Activated CD8-positive, alpha-beta memory T cell treated with anti-CD3 and anti-CD28 coated beads, Interleukin-2, amount 50 U/mL, for 4 hours (primary cell): ENCODE data around the gene FNDC3B.

Source experiments
- DNase-seq: peaks from one replicate; pipeline ENCODE4 v3.0.0-alpha.2; 2020

Gene FNDC3B

GRCh38 chr3:172138792-172139507 lies 99.6 kb downstream of the FNDC3B start:
- DNase-seq = peak; percentile 27

- no peak for DNase-seq
These were observed 100.3 kb downstream of the FNDC3B start for GRCh38 chr3:172139528-172140276.

GRCh38 chr3:172140499-172141391 lies 101.4 kb downstream of the FNDC3B start:
- DNase-seq = no peak

DNA sequence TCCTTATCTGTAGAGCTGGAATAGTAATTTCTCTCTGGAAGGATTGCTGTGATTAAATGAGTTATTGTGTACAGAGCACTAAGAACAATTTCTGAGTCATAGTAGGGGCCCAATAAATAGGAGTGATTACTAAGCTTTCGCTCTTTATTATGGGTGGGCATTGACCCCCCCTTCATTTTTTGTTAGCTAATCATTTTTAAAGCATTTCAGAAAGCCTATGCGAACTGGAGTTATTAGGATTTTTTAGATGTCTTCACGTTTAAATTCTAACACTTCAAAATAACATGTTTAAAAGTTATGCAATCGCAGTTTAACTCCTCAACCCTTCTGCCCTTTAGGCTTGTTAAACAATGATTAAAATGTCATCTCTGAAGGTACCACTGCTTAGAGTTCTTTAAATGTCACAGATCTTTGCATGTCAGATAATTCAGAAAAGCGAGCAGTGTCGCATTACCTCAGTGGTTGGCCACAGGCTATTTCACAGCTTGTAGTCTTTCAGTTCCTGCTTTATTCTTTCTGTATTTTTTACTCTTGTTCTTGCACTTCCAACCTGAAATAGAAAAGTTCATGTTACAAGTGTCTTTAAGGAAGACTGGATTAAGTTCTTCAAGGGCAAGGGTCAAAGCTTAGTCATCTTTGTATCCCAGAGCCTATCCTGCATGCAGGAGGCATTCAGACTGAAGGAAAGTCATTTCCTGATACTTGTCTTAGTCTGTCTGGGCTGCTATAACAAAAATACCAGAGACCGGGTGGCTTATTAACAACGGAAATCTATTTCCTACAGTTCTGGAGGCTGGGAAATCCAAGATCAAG lies 102.9 kb downstream of the FNDC3B start:
- DNase-seq = no peak

DNA sequence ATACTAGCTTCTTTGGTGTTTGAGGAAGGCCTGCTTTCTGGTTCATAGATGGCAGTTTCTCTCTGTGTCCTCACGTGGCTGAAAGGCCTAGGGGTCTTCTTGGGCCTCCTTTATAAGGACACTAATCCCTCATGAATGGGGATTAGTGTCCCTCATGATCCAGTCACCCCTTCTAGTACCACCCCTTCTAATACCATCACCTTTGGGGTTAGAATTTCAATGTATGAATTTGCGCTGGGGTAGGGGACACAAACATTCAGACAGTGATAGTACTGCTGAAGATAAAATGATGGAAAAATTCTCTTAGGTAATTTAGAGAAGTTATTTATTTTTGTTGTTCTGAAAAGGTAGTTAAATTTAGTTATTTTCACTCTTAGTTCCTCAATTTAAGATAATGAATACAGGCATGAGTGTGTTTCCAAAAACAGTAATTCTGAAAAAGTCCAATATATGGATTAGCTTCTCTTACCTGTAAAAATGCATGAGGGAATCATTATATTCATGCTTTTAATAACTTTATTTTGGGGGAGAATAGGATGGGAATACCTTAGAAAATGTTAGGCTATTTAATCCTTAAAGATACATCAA lies 103.6 kb downstream of the FNDC3B start:
- no peak for DNase-seq

- DNase-seq = no peak
These were observed 104.5 kb downstream of the FNDC3B start for GRCh38 chr3:172143739-172144497.

DNA sequence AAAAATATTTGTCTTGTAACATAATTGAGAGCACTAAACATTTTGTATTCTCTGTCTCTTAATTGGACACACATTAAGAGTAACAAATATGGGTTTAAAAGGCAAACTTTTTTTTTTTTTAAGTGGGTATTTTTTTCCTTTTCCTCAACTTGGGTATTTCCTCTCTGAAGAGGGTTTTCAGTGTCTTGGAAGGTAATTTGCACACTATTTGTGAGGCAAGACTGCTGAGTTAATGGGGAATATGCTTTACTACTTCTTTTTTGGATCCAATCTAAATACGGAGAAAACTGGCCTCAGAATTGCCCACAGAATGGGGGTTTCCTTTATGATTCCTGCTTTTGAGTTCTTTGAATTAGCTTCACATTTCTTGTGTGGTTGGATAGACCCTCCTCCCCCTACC lies 105.2 kb downstream of the FNDC3B start:
- DNase-seq = no peak

DNA sequence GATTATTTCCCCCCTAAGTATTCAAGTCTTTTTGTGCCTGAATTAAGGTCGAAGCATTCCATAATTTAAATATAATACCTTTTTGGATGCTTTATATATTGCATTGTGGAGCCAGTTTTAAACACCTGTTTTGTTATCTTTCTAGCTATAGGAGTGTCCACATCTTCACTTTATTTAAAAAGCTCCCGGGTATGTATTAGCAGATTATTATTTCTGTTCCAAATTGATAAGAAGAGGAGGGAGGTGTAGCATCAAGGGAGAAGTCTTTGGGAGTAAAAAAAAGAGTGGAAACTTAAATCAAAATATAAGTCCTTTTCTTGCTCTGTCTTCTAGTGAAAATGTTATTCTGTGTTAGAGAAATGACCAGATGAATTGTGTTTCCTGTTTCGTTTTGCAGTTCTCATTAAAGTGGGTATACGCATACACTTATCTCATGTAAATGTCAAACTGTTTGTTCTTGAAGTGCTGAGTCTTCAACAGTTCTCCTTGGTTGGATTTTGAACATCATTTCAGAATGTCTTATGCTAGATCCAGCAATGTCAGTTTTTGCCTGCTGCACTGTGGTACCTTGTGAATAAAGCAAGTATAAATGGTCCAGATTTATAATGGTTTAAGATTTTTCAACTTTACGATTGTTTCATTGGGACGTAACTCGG lies 105.8 kb downstream of the FNDC3B start:
- no peak for DNase-seq

- no peak for DNase-seq
These were observed 107.0 kb downstream of the FNDC3B start for GRCh38 chr3:172146349-172146748.

DNA sequence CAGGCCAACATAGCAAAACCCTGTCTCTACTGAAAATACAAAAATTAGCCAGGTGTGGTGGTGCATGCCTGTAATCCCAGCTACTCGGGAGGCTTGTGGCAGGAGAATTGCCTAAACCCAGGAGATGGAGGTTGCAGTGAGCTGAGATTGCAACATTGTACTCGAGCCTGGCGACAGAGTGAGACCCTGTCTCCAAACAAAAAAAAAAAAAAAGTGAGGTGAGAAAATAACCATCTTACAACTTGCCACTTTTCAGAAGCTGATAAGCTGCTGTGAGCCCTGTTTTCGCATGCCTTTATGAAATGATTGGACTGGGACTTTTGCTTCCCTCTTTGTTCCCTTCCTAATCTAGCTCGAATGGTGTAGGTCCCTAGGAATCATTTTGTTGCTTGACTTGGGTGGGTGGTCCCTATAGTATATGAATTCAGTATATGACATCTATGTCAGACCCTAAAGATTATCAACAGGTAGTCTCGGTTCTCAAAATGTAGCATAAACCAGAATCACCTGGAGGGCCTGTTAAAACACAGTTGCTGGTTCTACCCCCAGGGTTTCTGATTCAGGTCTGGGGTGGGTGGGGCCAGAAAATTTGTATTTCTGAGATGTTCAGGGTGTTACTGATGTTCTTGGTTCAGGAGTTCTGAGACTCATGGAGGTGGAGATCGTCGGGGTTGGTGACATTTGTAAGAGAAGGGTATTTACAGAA lies 107.9 kb downstream of the FNDC3B start:
- DNase-seq = no peak

GRCh38 chr3:172148241-172148640 lies 108.9 kb downstream of the FNDC3B start:
- DNase-seq = no peak

DNA sequence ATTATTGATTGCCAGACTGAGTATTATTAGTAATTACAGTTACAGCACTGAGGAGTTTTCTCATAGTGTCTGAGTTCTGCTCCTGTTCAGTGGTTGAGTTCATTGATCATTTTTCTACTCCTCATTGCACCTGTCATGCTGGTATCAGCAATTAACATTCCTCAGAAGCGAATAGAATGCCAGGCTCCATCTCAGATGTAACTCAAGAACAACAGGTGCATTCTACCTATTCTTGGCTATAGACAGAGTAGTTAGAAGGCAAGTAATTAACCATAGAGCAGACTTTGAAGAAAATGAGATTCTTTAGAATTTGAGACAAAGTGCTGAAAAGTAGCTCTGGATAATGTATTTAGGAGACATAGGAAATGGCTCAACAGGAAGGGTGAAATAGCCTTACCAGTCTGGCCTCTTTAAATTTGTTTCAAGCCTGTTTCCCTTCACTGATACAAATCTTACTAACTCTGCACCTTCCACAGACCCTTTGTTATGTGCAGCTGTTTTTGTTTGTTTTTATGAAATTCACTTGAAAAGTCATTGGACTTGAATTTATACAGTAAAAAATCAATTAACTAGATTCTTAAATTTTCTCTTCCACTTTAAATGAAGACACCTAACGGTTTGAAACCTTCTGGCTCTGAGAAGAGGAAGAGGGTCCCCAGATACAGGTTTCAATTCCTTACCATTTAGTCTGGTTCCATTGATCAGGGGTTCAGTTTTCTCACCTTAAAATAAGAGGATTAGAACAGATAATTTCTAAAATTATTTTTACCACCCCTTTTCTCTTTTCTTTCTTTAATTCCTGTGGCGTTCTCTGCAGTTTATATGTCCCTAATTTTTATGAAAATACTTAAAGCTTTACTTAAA lies 109.6 kb downstream of the FNDC3B start:
- DNase-seq = no peak

DNA sequence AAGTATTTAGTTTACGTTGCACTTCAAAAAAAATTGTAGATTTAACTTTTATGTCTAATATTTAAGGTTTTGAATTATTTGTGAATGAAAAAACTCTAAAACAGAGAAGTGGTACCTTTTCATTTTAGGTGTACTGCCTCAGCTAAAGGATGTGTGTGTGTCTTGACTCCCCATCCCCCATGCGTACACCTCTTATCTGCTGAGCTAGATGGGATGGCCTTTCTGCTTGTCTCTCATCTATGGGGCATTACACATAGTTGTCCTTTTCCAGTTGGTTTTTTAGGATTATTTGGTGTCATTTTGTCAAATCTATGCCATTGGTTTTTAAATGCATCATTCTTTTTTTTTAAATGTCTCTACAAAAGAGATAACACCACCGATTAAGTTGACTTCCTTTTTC lies 110.9 kb downstream of the FNDC3B start:
- DNase-seq = no peak

DNA sequence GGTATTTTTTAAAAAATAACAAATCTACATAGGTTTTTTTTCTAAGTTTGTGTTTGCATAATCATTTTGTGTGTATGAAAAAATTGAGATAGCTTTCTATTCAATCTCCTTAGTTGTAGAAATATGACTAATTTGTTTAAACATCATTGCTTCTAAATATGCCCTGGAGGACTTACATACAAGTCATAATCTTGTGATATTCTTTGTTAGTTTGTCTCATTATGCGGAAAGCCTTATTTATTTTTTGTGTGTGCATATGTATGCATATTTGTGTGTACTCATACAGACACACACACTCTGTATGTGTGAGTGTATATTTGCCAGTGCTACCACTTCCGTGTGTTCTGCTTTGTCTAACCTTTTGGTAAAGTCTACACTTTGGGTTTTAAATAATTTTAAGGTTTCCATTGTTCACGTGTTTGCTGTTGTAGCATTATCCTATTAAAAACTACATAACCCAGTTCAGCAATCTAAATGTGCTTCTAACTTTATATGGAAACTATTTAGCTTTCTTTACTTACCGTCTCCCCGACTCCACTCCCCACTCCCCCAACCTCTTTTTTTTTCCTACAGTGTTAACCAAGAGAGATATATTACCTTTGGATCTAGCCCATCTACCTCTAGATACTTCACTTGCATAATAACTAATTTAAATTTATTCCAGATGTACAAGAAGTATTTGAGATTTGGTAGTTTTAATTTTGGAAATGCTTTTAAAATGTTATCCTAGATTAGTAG lies 111.7 kb downstream of the FNDC3B start:
- no peak for DNase-seq

GRCh38 chr3:172151651-172152649 lies 112.6 kb downstream of the FNDC3B start:
- no peak for DNase-seq

DNA sequence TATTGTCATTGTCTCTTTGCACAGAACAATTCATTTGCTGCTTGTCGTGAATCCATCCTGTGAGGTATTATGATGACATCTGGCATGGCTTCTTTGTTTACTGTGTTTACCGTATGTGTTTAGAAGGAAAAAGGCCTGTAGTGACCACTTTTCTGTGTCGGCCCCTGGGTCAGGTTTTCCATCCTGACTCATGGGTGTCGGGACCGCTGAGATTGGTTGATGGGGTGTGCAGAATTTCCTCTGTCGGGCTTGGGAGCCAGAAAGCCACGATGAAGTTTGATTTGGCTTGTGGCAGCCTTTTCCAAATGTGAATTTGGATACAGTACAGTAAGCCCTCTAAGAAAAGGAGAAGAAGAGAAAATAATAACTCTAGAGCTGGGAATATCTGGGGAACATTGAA lies 113.5 kb downstream of the FNDC3B start:
- no peak for DNase-seq

GRCh38 chr3:172153335-172153861 lies 114.0 kb downstream of the FNDC3B start:
- peak; percentile 44 for DNase-seq
